NB4 (cell line): Measurements from ENCODE around the gene TBRG4.

ENCODE experiments used
- POLR2A ChIP-seq: IDR thresholded peaks from 2 replicates; pipeline ENCODE4 v1.6.1; 2011; ENCODE audit warnings: mild to moderate bottlenecking; ENCODE audit not compliant: insufficient read length; ENCODE audit errors: extremely low read depth
- TF ChIP-seq, protein P1 (sequence below): IDR thresholded peaks from one replicate; pipeline ENCODE4 v1.5.1; 2012; ENCODE audit warnings: low read depth, low read length

DNA sequence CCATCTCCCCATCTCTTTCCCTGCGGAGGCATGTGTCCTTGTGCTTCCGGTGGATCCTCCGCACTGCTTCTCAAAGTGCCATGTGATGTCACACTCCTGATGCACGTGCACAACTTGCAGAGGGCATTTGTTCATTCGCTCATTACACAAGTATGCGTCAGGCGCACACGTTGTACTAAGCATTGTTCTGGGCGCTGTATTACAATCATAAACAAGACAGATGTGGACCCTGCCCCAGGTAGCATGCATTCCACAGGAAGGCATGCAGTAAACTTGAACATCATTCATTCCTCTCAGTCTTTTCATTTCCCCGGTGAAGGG, 37.1 kb upstream of the TBRG4 start:
- TF ChIP-seq, protein P1, sequence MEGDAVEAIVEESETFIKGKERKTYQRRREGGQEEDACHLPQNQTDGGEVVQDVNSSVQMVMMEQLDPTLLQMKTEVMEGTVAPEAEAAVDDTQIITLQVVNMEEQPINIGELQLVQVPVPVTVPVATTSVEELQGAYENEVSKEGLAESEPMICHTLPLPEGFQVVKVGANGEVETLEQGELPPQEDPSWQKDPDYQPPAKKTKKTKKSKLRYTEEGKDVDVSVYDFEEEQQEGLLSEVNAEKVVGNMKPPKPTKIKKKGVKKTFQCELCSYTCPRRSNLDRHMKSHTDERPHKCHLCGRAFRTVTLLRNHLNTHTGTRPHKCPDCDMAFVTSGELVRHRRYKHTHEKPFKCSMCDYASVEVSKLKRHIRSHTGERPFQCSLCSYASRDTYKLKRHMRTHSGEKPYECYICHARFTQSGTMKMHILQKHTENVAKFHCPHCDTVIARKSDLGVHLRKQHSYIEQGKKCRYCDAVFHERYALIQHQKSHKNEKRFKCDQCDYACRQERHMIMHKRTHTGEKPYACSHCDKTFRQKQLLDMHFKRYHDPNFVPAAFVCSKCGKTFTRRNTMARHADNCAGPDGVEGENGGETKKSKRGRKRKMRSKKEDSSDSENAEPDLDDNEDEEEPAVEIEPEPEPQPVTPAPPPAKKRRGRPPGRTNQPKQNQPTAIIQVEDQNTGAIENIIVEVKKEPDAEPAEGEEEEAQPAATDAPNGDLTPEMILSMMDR: no peak
- TF ChIP-seq POLR2A: no peak
